GM12874 (cell line): ENCODE data around the gene ABCC4.

Experiments used
- CTCF ChIP-seq: IDR thresholded peaks from 2 replicates; pipeline ENCODE4 v1.5.1; 2011; ENCODE audit warnings: low read depth, mild to moderate bottlenecking, control low read depth, low read length, moderate library complexity; ENCODE audit not compliant: insufficient read depth

The ABCC4 gene

GRCh38 chr13:95087746-95088305 lies 213.4 kb downstream of the ABCC4 start:
- no peak for TF ChIP-seq CTCF

DNA sequence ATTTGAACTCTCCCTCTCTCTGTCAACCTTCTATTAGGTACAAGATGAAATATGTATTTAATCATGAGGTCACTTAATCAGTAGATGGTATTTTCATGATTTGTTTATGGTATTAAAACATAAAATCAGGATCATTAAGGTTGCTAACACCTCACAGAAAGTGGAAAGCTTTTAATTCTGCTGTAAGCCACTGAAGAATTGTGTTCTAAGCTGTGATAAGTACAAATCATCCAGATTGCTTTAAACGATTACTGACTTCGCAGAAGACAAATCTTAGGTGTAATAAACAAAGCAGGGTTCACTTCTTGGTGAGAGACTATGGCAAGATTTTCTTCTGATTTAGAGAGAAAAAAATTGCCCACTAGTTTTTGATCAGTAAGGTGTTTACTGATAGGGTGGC lies 214.5 kb downstream of the ABCC4 start:
- no peak for TF ChIP-seq CTCF

DNA sequence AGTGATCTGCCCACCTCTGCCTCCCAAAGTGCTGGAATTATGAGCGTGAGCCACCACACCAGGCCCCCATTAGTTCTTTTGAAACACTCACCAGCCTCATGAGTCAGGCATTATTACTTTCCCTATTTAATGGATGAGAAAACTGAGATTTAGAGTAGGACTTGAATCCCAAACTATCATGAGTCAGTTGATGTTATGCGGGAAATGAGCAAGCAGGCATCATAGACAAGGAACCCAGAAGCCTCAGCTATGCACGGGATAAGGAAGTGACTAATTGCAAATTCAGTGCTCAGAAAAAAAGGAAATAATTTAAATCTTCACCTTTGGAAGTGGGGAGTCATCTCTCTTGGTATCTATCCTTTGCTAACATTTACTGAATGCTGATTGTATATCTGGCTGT lies 217.5 kb downstream of the ABCC4 start:
- TF ChIP-seq CTCF = no peak

DNA sequence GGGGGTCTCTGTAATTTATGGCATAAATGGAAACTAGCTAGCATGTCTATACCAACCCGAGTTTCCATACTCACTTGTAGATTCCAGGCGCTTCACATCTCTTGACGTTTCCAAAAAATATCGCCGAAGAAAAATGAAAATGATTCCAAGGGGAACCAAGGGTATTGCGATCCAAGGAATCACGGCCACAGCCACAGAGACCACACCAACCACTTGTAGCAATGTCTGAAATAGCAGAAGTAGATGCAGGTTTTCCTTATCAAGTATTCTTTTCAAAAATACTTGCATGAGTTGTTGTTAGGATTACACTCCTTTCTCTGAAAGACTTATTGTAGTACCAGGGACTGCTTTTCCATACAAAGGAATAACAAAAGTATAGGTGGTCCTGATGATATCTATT lies 218.2 kb downstream of the ABCC4 start:
- no peak for TF ChIP-seq CTCF

- no peak for TF ChIP-seq CTCF
Observed at GRCh38 chr13:95075506-95075905, 225.7 kb downstream of the ABCC4 start.

DNA sequence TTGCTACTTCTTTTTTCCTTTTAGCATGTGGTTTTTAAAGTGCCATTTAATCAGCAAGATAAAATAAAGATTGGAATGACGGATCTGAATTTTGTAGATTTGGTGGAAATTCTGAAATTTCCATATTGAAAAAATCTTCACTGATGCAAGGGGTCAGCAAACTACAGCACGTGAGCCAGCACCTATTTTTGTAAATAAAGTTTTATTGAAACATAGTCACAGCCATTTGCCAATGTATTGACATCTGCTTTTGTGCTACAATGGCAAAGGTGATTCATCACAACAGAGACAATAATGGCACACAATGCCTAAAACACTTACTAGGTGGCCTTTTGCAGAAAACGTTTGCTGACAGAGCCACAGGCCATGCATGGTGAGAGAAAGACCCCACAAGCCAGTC lies 226.4 kb downstream of the ABCC4 start:
- TF ChIP-seq CTCF = no peak

DNA sequence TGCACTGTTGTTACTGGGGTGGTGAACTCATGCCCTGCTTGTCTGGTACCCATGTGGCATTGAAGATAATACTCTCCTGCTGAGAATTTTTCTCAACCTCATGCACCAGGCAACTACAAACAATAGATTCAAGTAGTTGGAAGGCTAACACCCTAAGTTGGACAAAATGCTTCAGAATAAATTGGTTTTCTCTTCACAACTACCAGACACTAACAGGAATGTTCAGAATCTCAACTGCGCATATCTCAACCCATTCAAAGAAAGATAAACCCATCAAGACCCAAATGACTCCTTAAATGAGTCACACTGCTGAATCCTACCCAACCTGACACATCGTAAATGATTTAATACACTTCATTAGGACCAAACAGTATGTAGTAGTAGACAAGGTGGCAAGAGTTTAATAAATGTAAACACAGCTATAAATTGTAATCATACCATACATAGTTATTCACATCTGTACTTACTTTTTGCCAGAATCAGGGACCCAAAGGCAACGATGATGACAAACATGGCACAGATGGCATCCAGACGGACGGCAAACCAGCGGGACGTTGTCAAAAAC lies 227.4 kb downstream of the ABCC4 start:
- no peak for TF ChIP-seq CTCF

DNA sequence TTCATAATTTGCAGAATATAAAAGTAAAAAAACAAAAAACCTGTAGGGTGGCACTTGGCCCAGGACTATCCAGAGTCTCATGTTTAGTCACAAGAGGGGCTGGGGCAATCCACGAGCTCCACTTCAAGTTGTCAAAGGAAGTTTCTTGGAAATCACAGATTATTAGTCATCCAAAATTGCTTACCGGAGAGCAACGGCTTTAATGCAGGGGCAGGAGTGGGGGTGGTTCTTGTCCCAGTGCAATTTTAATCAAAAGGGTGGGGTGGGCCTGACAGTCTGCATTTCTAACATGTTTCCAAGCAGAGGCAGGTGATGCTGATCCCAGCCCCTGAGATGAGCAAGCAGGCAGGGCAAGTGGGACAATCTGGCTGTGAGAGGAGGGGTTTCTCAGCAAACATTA lies 233.9 kb downstream of the ABCC4 start:
- no peak for TF ChIP-seq CTCF
